Endodermal cell (in vitro differentiated cells): ENCODE measurements around the gene OR4Q2. TPM values are rescaled to one million over a fixed set of nuclear protein-coding genes. Genes with fewer than 3 reads are reported as not detected.

Experiments used
- DNase-seq: peaks from one replicate; pipeline ENCODE4 v3.0.0-alpha.2; 2017
- H3K27ac ChIP-seq: 2 replicates; pipeline ENCODE4 v1.5.1; 2013; ENCODE audit warnings: mild to moderate bottlenecking, low read depth, low read length, moderate library complexity
- H3K27me3 ChIP-seq: 2 replicates; pipeline ENCODE4 v1.6.1; 2013; ENCODE audit warnings: mild to moderate bottlenecking, low read length, moderate library complexity; ENCODE audit not compliant: insufficient read depth, control insufficient read depth, poor library complexity, severe bottlenecking
- H3K36me3 ChIP-seq: 2 replicates; pipeline ENCODE4 v1.7.0; 2013; ENCODE audit warnings: mild to moderate bottlenecking, low read length, moderate library complexity; ENCODE audit not compliant: control insufficient read depth, insufficient read depth
- H3K4me1 ChIP-seq: one replicate; pipeline ENCODE4 v1.7.0; 2013; ENCODE audit warnings: low read length; ENCODE audit not compliant: control insufficient read depth, insufficient read depth
- H3K4me3 ChIP-seq: 2 replicates; pipeline ENCODE4 v1.5.1; 2013; ENCODE audit warnings: mild to moderate bottlenecking, low read length, moderate library complexity
- H3K9ac ChIP-seq: 2 replicates; pipeline ENCODE4 v1.6.1; 2013; ENCODE audit warnings: mild to moderate bottlenecking, low read length, moderate library complexity; ENCODE audit not compliant: poor library complexity, severe bottlenecking; ENCODE audit errors: extremely low read depth
- H3K9me3 ChIP-seq: 2 replicates; pipeline ENCODE4 v1.6.1; 2013; ENCODE audit warnings: mild to moderate bottlenecking, low read length, moderate library complexity; ENCODE audit not compliant: control insufficient read depth
- H3K27ac Mint-ChIP-seq: 2 replicates; pipeline ENCODE4 v1.8.0; 2020; ENCODE audit warnings: mixed read lengths
- H3K27me3 Mint-ChIP-seq: 2 replicates; pipeline ENCODE4 v1.8.0; 2021; ENCODE audit warnings: mild to moderate bottlenecking, mixed read lengths; ENCODE audit not compliant: insufficient read depth
- H3K36me3 Mint-ChIP-seq: 2 replicates; pipeline ENCODE4 v1.8.0; 2020; ENCODE audit warnings: low read depth, mixed read lengths
- H3K4me1 Mint-ChIP-seq: 2 replicates; pipeline ENCODE4 v1.8.0; 2020; ENCODE audit warnings: mixed read lengths
- H3K4me3 Mint-ChIP-seq: 2 replicates; pipeline ENCODE4 v1.8.0; 2020; ENCODE audit warnings: mild to moderate bottlenecking, moderate library complexity, mixed read lengths
- H3K9me3 Mint-ChIP-seq: 2 replicates; pipeline ENCODE4 v1.8.0; 2020; ENCODE audit warnings: mild to moderate bottlenecking, mixed read lengths
- WGBS, 2 experiments: methylation state at CpG; one replicate each; pipeline versions ENCODE4 v1.1.5 to v1.1.7; 2013; ENCODE audit warnings: missing lambda C conversion rate in 2 of 2, mixed read lengths in 1 of 2; ENCODE audit not compliant: insufficient coverage in 1 of 2, insufficient read length in 1 of 2; 5-methylcytosine and 5-hydroxymethylcytosine counted together
- total RNA-seq, 2 donors: library from RNA; stranded (reverse); fragmentation: NEBNext Ultra II Directional in 1 of 2; extraction: Animal tissue kit (Norgen Biotek cat#: 25700) in 1 of 2; gene quantifications; 2 replicates in 1 of 2; 3 replicates in 1 of 2; pipeline ENCODE4 v1.2.1, GENCODE V29; 2021
- TF ChIP-seq, protein P1 (sequence below): fragments of 200-600 bp; sonication (generic); conservative IDR thresholded peaks from 2 replicates; pipeline ENCODE4 v1.5.0; 2021; ENCODE audit warnings: antibody characterized with exemption, mild to moderate bottlenecking

The OR4Q2 gene
- total RNA-seq, 2 donors from 2014 or later: not detected

DNA sequence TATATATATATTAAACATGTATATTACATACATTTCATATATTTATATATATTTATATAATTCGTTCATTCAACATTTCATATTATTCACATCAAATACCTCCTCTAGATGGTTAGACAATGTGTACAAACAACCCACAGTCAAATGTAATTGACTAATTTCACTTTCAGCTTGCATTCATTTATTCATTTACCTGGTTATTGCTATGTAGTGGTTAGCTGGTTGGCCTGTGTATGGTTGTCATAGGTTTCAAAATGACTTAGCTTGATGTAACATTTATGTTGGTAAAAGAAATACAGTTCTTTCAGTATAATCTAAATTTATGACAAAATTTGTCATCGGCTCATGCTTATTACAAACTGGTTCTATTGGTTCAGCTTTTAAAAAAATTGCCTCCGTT lies 33.5 kb downstream of the OR4Q2 start:
- no peak overlapping the region for H3K4me3 Mint-ChIP-seq

DNA sequence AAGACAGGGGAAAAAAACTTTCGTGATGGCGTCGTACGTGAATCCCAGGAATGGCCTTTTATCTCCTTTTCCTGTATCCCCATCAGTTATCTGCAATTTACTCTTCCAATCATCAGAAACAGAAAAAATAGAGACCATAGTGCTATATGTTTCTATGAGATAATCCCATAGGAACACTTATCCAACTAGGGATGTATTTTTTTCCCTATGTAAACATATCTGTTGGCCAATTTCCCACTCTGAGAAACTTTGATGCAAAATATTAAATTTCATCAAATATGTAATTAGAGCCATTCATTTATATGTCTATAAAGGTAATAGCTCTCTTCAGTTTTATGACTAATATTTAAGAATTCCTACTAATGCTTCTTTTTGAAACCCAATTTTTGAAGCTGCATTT lies 34.0 kb downstream of the OR4Q2 start, which contains the start of gene OR4K13:
Gene OR4K13 (minus strand): TSS at position 101 of the 400 bp plus-strand sequence. CDS start 1,280 bp downstream, outside the sequence.
- Mint-ChIP-seq H3K36me3 (no peaks in the 10 kb centered on the region), H3K4me3 (no peak within 1 kb of the TSS), H3K9me3 (peaks cover 58% of the 10 kb centered on the region), H3K27ac (no peak within 1 kb of the TSS), H3K4me1 (no peaks in the 10 kb centered on the region), H3K27me3 (no peaks in the 10 kb centered on the region)
- WGBS, 2 experiments: 76% methylated on average over 4 of the region's 4 CpGs; no CpG with 5 or more reads in 1 of the 2 experiments
- Histone ChIP-seq H3K27ac (no peak within 1 kb of the TSS), H3K4me1 (no peaks in the 10 kb centered on the region), H3K27me3 (no peaks in the 10 kb centered on the region), H3K36me3 (no peaks in the 10 kb centered on the region), H3K9me3 (peaks cover 37% of the 10 kb centered on the region), H3K4me3 (no peak within 1 kb of the TSS), H3K9ac (no peak within 1 kb of the TSS)
- TF ChIP-seq, protein P1, sequence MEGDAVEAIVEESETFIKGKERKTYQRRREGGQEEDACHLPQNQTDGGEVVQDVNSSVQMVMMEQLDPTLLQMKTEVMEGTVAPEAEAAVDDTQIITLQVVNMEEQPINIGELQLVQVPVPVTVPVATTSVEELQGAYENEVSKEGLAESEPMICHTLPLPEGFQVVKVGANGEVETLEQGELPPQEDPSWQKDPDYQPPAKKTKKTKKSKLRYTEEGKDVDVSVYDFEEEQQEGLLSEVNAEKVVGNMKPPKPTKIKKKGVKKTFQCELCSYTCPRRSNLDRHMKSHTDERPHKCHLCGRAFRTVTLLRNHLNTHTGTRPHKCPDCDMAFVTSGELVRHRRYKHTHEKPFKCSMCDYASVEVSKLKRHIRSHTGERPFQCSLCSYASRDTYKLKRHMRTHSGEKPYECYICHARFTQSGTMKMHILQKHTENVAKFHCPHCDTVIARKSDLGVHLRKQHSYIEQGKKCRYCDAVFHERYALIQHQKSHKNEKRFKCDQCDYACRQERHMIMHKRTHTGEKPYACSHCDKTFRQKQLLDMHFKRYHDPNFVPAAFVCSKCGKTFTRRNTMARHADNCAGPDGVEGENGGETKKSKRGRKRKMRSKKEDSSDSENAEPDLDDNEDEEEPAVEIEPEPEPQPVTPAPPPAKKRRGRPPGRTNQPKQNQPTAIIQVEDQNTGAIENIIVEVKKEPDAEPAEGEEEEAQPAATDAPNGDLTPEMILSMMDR: no peak
- DNase-seq: no peak

More for the DNA sequence above, 33.5 kb downstream of the OR4Q2 start:
- no peaks in the 10 kb centered on the region for H3K4me1 ChIP-seq
- H3K27ac Mint-ChIP-seq: no peak overlapping the region
- no peak for DNase-seq
- no peak overlapping the region for H3K27ac ChIP-seq
- H3K9me3 Mint-ChIP-seq: peaks cover 59% of the 10 kb centered on the region
- H3K36me3 ChIP-seq: no peaks in the 10 kb centered on the region
- peaks cover 40% of the 10 kb centered on the region for H3K9me3 ChIP-seq
- no peaks in the 10 kb centered on the region for H3K27me3 ChIP-seq
- no peak overlapping the region for H3K4me3 ChIP-seq
- H3K36me3 Mint-ChIP-seq: no peaks in the 10 kb centered on the region
- TF ChIP-seq, protein P1: no peak
- 56 to 70% methylated on average over 2 of the region's 3 CpGs for WGBS, 2 experiments
- H3K4me1 Mint-ChIP-seq: no peaks in the 10 kb centered on the region
- no peak overlapping the region for H3K9ac ChIP-seq
- H3K27me3 Mint-ChIP-seq: no peaks in the 10 kb centered on the region

DNA sequence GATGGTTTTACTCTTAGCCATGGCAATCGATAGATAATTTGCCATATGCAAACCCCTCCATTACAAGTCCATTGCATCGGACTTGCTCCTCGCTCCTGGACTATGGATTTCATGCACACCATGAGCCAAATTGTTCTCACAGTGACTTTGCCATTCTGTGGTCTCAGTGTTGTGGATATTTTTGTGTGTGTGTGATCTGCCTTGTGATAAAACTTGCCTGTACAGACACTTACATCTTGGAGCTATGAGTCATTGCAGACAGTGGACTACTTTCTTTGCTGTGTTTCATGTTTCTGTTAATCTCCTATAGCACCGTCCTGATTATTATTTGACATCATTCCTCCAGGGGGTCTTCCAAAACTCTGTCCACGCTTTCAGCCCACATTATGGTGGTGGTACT lies 42.3 kb downstream of the OR4Q2 start:
- DNase-seq: no peak
- H3K9me3 ChIP-seq: peaks cover 60% of the 10 kb centered on the region

More for the DNA sequence above, 42.3 kb downstream of the OR4Q2 start:
- no peaks in the 10 kb centered on the region for H3K36me3 Mint-ChIP-seq
- Histone ChIP-seq H3K4me1 (no peaks in the 10 kb centered on the region), H3K27ac (no peak overlapping the region), H3K4me3 (no peak overlapping the region), H3K27me3 (no peaks in the 10 kb centered on the region), H3K36me3 (no peaks in the 10 kb centered on the region), H3K9ac (no peak overlapping the region)
- peaks cover 82% of the 10 kb centered on the region for H3K9me3 Mint-ChIP-seq
- H3K4me3 Mint-ChIP-seq: no peak overlapping the region
- no peaks in the 10 kb centered on the region for H3K27me3 Mint-ChIP-seq
- no peaks in the 10 kb centered on the region for H3K4me1 Mint-ChIP-seq
- TF ChIP-seq, protein P1: no peak
- H3K27ac Mint-ChIP-seq: no peak overlapping the region
- WGBS, 2 experiments: 71 to 73% methylated on average over 1 to 5 of the region's 5 CpGs
